GM18870 (cell line): Measurements from ENCODE around the gene NSUN3.

Source experiments
- ATAC-seq: cut with Tn5 transposase; IDR thresholded peaks from one replicate; pipeline ENCODE4 v1.9.1; 2021; ENCODE audit warnings: moderate library complexity; ENCODE audit not compliant: unreplicated experiment

Gene NSUN3

DNA sequence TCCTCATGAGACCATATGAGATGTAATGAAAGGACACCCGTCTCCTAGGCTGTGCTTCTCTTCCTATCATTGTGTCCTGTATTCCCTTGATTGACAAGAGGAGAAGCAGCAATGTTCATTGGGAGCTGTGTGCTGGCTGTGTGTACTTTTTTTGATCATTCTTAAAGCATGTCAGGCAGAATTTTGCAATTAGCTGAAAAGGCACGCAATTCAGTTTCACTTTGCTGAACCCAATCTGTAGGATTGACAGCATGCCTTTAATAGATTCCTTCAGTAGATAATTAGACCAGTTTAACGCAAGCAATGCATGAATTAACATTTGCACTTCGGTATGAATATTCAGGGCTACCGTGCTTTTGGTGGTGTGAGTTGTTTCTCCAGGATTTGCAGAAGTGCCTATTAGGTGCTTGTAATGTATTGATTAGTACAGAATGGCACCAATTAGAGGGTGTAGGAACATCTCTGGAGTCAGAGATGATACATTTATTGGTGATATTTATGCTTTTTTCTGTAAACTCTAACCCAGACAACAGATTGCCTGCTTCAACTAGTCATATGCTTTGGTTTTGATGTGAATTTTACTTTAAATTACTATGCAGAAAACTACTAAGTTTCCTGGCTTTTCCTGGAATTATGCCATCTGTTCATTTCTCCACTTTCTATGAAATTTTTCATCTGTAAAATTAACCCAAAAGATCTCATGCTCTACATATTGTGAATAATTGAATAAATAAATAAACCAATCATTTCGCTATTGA is 114.3 kb downstream of the NSUN3 start:
- no peak for ATAC-seq
